ENCODE data around the gene CRABP1. TPM values are rescaled to one million over a fixed set of nuclear protein-coding genes. Genes with fewer than 3 reads are reported as not detected.

CRABP1 gene
- total RNA-seq, 3 donors from 2014 or later (not counting 1 experiment from before 2014, with no cell fraction given): not detected

- intact Hi-C loops (cut with micrococcal nuclease): loop anchor here (10.0 kb wide), 1 partner anchor 179 kb away; no protein-coding TSS in a partner anchor
- no peaks in the 10 kb centered on the region for H3K27me3 ChIP-seq (ENCODE audit: control insufficient read depth, insufficient read depth, low read length)
- H3K27ac ChIP-seq (ENCODE audit: low read length): no peak overlapping the region
- H3K9me3 ChIP-seq (ENCODE audit: control insufficient read depth, insufficient read depth, low read length): no peaks in the 10 kb centered on the region
- H3K9me3 Mint-ChIP-seq: no peaks in the 10 kb centered on the region
- H3K27ac Mint-ChIP-seq: no peak overlapping the region
- no peak for ATAC-seq
- H3K4me3 ChIP-seq (ENCODE audit: low read length): no peak overlapping the region
- no peaks in the 10 kb centered on the region for H3K36me3 Mint-ChIP-seq
- WGBS (ENCODE audit: insufficient coverage): 90% methylated on average over 3 of the region's 3 CpGs
- DNase-seq: no peak
- no peaks in the 10 kb centered on the region for H3K4me1 ChIP-seq (ENCODE audit: control insufficient read depth, insufficient read depth, low read length)
- peaks cover 4 to 7% of the 10 kb centered on the region in 2 donors for H3K27me3 Mint-ChIP-seq (ENCODE audit: low read depth in 2 of 2)
- no peak overlapping the region for H3K4me3 Mint-ChIP-seq
- no peak for TF ChIP-seq CTCF (IDR thresholded peaks at IDR 0.05)
- no peaks in the 10 kb centered on the region for H3K36me3 ChIP-seq (ENCODE audit: control insufficient read depth, insufficient read depth, low read length)
- no peaks in the 10 kb centered on the region for H3K4me1 Mint-ChIP-seq
These were observed 33.9 kb upstream of the CRABP1 start for GRCh38 chr15:78306176-78306774.

GRCh38 chr15:78307976-78308375 lies 32.2 kb upstream of the CRABP1 start:
- Mint-ChIP-seq H3K36me3 (no peaks in the 10 kb centered on the region), H3K27ac (no peak overlapping the region), H3K4me1 (no peaks in the 10 kb centered on the region), H3K4me3 (no peak overlapping the region), H3K9me3 (no peaks in the 10 kb centered on the region), H3K27me3 (ENCODE audit: low read depth in 2 of 2) (peaks cover 4 to 7% of the 10 kb centered on the region in 2 donors)
- WGBS (ENCODE audit: insufficient coverage): 48% methylated on average over 5 of the region's 6 CpGs
- DNase-seq: no peak
- H3K27me3 ChIP-seq (ENCODE audit: control insufficient read depth, insufficient read depth, low read length): no peaks in the 10 kb centered on the region
- H3K4me1 ChIP-seq (ENCODE audit: control insufficient read depth, insufficient read depth, low read length): no peaks in the 10 kb centered on the region
- intact Hi-C loops (cut with micrococcal nuclease): loop anchor here (1.0 to 10.0 kb wide), 2 partner anchors 115 to 177 kb away; no protein-coding TSS in a partner anchor
- ATAC-seq: no peak
- no peak overlapping the region for H3K27ac ChIP-seq (ENCODE audit: low read length)
- H3K4me3 ChIP-seq (ENCODE audit: low read length): no peak overlapping the region
- H3K36me3 ChIP-seq (ENCODE audit: control insufficient read depth, insufficient read depth, low read length): no peaks in the 10 kb centered on the region
- no peaks in the 10 kb centered on the region for H3K9me3 ChIP-seq (ENCODE audit: control insufficient read depth, insufficient read depth, low read length)
- TF ChIP-seq CTCF (IDR thresholded peaks at IDR 0.05): no peak

- Mint-ChIP-seq H3K9me3 (no peaks in the 10 kb centered on the region), H3K36me3 (no peaks in the 10 kb centered on the region), H3K4me3 (no peak overlapping the region), H3K4me1 (no peaks in the 10 kb centered on the region), H3K27ac (no peak overlapping the region), H3K27me3 (ENCODE audit: low read depth in 2 of 2) (peaks cover 4 to 7% of the 10 kb centered on the region in 2 donors)
- no peak overlapping the region for H3K27ac ChIP-seq (ENCODE audit: low read length)
- ATAC-seq (peak; percentile 52 to 71 (median 65)), DNase-seq (peak; percentile 26 to 55)
- no peak overlapping the region for H3K4me3 ChIP-seq (ENCODE audit: low read length)
- intact Hi-C loops (cut with micrococcal nuclease): loop anchor here (1.0 to 10.0 kb wide), 2 partner anchors 115 to 176 kb away; no protein-coding TSS in a partner anchor
- H3K36me3 ChIP-seq (ENCODE audit: control insufficient read depth, insufficient read depth, low read length): no peaks in the 10 kb centered on the region
- H3K4me1 ChIP-seq (ENCODE audit: control insufficient read depth, insufficient read depth, low read length): no peaks in the 10 kb centered on the region
- WGBS (ENCODE audit: insufficient coverage): 21% methylated on average over 9 of the region's 9 CpGs
- no peaks in the 10 kb centered on the region for H3K27me3 ChIP-seq (ENCODE audit: control insufficient read depth, insufficient read depth, low read length)
- peak; percentile 44 for TF ChIP-seq CTCF (IDR thresholded peaks at IDR 0.05)
- H3K9me3 ChIP-seq (ENCODE audit: control insufficient read depth, insufficient read depth, low read length): no peaks in the 10 kb centered on the region
These were observed 31.6 kb upstream of the CRABP1 start for GRCh38 chr15:78308422-78309032.
